MG63 (cell line): Measurements from ENCODE around the gene GSKIP. TPM values are rescaled to one million over a fixed set of nuclear protein-coding genes. Genes with fewer than 3 reads are reported as not detected.
"Not testable (repeated sequence)": the region's sequence is repeated elsewhere in the genome, so short reads cannot be mapped to it uniquely, and the experiment has no call there.

Experiments
- DNase-seq: peaks from one replicate; pipeline ENCODE4 v3.0.0-alpha.2; 2020
- H3K27me3 ChIP-seq: fragments of 250-450 bp; sonication (Bioruptor Pico); 2 replicates; pipeline ENCODE4 v1.5.1; 2020; ENCODE audit warnings: mild to moderate bottlenecking, moderate library complexity
- H3K36me3 ChIP-seq: fragments of 250-450 bp; sonication (Bioruptor Pico); 2 replicates; pipeline ENCODE4 v1.5.1; 2020; ENCODE audit warnings: mild to moderate bottlenecking, moderate library complexity
- H3K4me3 ChIP-seq: fragments of 250-450 bp; sonication (Bioruptor Pico); 2 replicates; pipeline ENCODE4 v1.5.1; 2020; ENCODE audit warnings: mild to moderate bottlenecking, moderate library complexity
- H3K9me3 ChIP-seq: fragments of 250-450 bp; sonication (Bioruptor Pico); 2 replicates; pipeline ENCODE4 v1.5.1; 2020; ENCODE audit warnings: mild to moderate bottlenecking, moderate library complexity
- total RNA-seq: library from RNA; depleted of rRNA; stranded (reverse); fragments of >200 nt; shearing (Covaris generic); gene quantifications from 2 replicates; pipeline ENCODE4 v1.2.3, GENCODE V29; 2014; ENCODE audit warnings: low replicate concordance; rRNA removed

GSKIP gene
- total RNA-seq, result 23.1 and 26.2 TPM in 2 replicates

- peak; percentile 78 for DNase-seq
- no peaks in the 10 kb centered on the region for H3K27me3 ChIP-seq
- H3K9me3 ChIP-seq, result no peaks in the 10 kb centered on the region
- H3K36me3 ChIP-seq, result no peaks in the 10 kb centered on the region
- peak within 1 kb of the TSS; percentile 89 for H3K4me3 ChIP-seq
Observed at GRCh38 chr14:96362965-96363750, at the start of gene GSKIP, which contains the start of gene ATG2B. Gene GSKIP (plus strand): TSS chr14:96363526. CDS start chr14:96382248, 18,722 bp downstream. Gene ATG2B (minus strand): TSS chr14:96363341. CDS start chr14:96362976, 365 bp downstream.

GRCh38 chr14:96316087-96316486 lies 47.2 kb upstream of the GSKIP start:
- Histone ChIP-seq H3K4me3 (no peak overlapping the region), H3K36me3 (no peaks in the 10 kb centered on the region; the same call in 1 of the 2 replicates), H3K27me3 (no peaks in the 10 kb centered on the region), H3K9me3 (no peaks in the 10 kb centered on the region)
- DNase-seq, result no peak

GRCh38 chr14:96318836-96319235 lies 44.5 kb upstream of the GSKIP start:
- DNase-seq, result no peak
- Histone ChIP-seq H3K9me3 (no peaks in the 10 kb centered on the region), H3K27me3 (no peaks in the 10 kb centered on the region), H3K4me3 (no peak overlapping the region), H3K36me3 (no peaks in the 10 kb centered on the region; the same call in 1 of the 2 replicates)

- no peak overlapping the region for H3K4me3 ChIP-seq
- no peak for DNase-seq
- H3K36me3 ChIP-seq, result no peaks in the 10 kb centered on the region; the same call in 1 of the 2 replicates
- H3K27me3 ChIP-seq, result no peaks in the 10 kb centered on the region
- H3K9me3 ChIP-seq, result no peaks in the 10 kb centered on the region
Observed at GRCh38 chr14:96320605-96321004, 42.7 kb upstream of the GSKIP start.

- Histone ChIP-seq H3K9me3 (no peaks in the 10 kb centered on the region), H3K4me3 (no peak overlapping the region), H3K27me3 (no peaks in the 10 kb centered on the region), H3K36me3 (no peaks in the 10 kb centered on the region; the same call in 1 of the 2 replicates)
- no peak for DNase-seq
Observed at GRCh38 chr14:96324219-96324618, 39.1 kb upstream of the GSKIP start.

- H3K36me3 ChIP-seq, result no peaks in the 10 kb centered on the region; the same call in 1 of the 2 replicates
Observed at GRCh38 chr14:96338551-96338950, 24.8 kb upstream of the GSKIP start.

GRCh38 chr14:96341323-96341722 lies 22.0 kb upstream of the GSKIP start:
- no peak for DNase-seq
- Histone ChIP-seq H3K4me3 (no peak overlapping the region), H3K36me3 (no peaks in the 10 kb centered on the region; the same call in 1 of the 2 replicates), H3K9me3 (no peaks in the 10 kb centered on the region), H3K27me3 (no peaks in the 10 kb centered on the region)

More at GRCh38 chr14:96338551-96338950, 24.8 kb upstream of the GSKIP start:
- no peaks in the 10 kb centered on the region for H3K9me3 ChIP-seq
- H3K27me3 ChIP-seq, result no peaks in the 10 kb centered on the region
- no peak overlapping the region for H3K4me3 ChIP-seq
- no peak for DNase-seq

GRCh38 chr14:96345669-96346068 lies 17.7 kb upstream of the GSKIP start:
- Histone ChIP-seq H3K36me3 (no peaks in the 10 kb centered on the region), H3K9me3 (no peaks in the 10 kb centered on the region), H3K27me3 (no peaks in the 10 kb centered on the region), H3K4me3 (no peak overlapping the region)
- no peak for DNase-seq

GRCh38 chr14:96347957-96348356 lies 15.4 kb upstream of the GSKIP start:
- DNase-seq, H3K36me3 ChIP-seq, H3K27me3 ChIP-seq, H3K4me3 ChIP-seq, H3K9me3 ChIP-seq: not testable (repeated sequence)

- DNase-seq, result no peak
- Histone ChIP-seq H3K36me3 (no peaks in the 10 kb centered on the region), H3K27me3 (no peaks in the 10 kb centered on the region), H3K4me3 (no peak overlapping the region), H3K9me3 (no peaks in the 10 kb centered on the region)
Observed at GRCh38 chr14:96349286-96350075, 13.8 kb upstream of the GSKIP start.

GRCh38 chr14:96351986-96352385 lies 11.3 kb upstream of the GSKIP start:
- DNase-seq, result no peak
- Histone ChIP-seq H3K4me3 (no peak overlapping the region), H3K36me3 (no peaks in the 10 kb centered on the region), H3K27me3 (no peaks in the 10 kb centered on the region), H3K9me3 (no peaks in the 10 kb centered on the region)

GRCh38 chr14:96352708-96353107 lies 10.6 kb upstream of the GSKIP start:
- no peak overlapping the region for H3K4me3 ChIP-seq
- DNase-seq, result no peak
- no peaks in the 10 kb centered on the region for H3K36me3 ChIP-seq
- H3K27me3 ChIP-seq, result no peaks in the 10 kb centered on the region
- H3K9me3 ChIP-seq, result no peaks in the 10 kb centered on the region

GRCh38 chr14:96354246-96354645 lies 9.1 kb upstream of the GSKIP start:
- Histone ChIP-seq H3K27me3 (no peaks in the 10 kb centered on the region), H3K9me3 (no peaks in the 10 kb centered on the region), H3K36me3 (no peaks in the 10 kb centered on the region), H3K4me3 (no peak overlapping the region)
- no peak for DNase-seq

GRCh38 chr14:96357216-96357615 lies 6.1 kb upstream of the GSKIP start:
- Histone ChIP-seq H3K27me3 (no peaks in the 10 kb centered on the region), H3K9me3 (no peaks in the 10 kb centered on the region), H3K36me3 (no peaks in the 10 kb centered on the region), H3K4me3 (no peak overlapping the region)
- DNase-seq, result no peak

- no peak overlapping the region for H3K4me3 ChIP-seq
- H3K27me3 ChIP-seq, result no peaks in the 10 kb centered on the region
- no peak for DNase-seq
- no peaks in the 10 kb centered on the region for H3K9me3 ChIP-seq
- no peaks in the 10 kb centered on the region for H3K36me3 ChIP-seq
Observed at GRCh38 chr14:96359959-96360358, 3.4 kb upstream of the GSKIP start.

- H3K9me3 ChIP-seq, result no peaks in the 10 kb centered on the region
- H3K36me3 ChIP-seq, result no peaks in the 10 kb centered on the region
- no peak for DNase-seq
- no peaks in the 10 kb centered on the region for H3K27me3 ChIP-seq
- H3K4me3 ChIP-seq, result peak overlapping the region; percentile 89
Observed at GRCh38 chr14:96362071-96362964, 1.0 kb upstream of the GSKIP start.
